ENCODE measurements around the gene SMAD9.

GRCh38 chr13:36912973-36913372 is 7.1 kb downstream of the SMAD9 start:
- TF ChIP-seq ZNF329 (CRISPR knock-in tag; IDR thresholded peaks at IDR 0.05; ENCODE audit: low read depth) (no peak), E2F1 (CRISPR knock-in tag; IDR thresholded peaks at IDR 0.05) (no peak), USF2 (IDR thresholded peaks at IDR 0.05; ENCODE audit: low read depth, low read length) (no peak), USF2 (CRISPR knock-in tag; IDR thresholded peaks at IDR 0.05; ENCODE audit: borderline replicate concordance) (no peak), FOXP1 (IDR thresholded peaks at IDR 0.05) (no peak), FOXP1 (CRISPR knock-in tag; IDR thresholded peaks at IDR 0.05) (no peak), ZNF605 (CRISPR knock-in tag; IDR thresholded peaks at IDR 0.05) (no peak), ZBTB4 (CRISPR knock-in tag; IDR thresholded peaks at IDR 0.05; ENCODE audit: borderline replicate concordance) (no peak), RFXANK (CRISPR knock-in tag; IDR thresholded peaks at IDR 0.05) (no peak), DNMT1 (CRISPR knock-in tag; IDR thresholded peaks at IDR 0.05) (no peak)

Measured in HepG2 (cell line).